ENCODE measurements around the gene GJD3.
"Not testable (repeated sequence)": the region's sequence is repeated elsewhere in the genome, so short reads cannot be mapped to it uniquely, and the experiment has no call there.

The GJD3 gene

DNA sequence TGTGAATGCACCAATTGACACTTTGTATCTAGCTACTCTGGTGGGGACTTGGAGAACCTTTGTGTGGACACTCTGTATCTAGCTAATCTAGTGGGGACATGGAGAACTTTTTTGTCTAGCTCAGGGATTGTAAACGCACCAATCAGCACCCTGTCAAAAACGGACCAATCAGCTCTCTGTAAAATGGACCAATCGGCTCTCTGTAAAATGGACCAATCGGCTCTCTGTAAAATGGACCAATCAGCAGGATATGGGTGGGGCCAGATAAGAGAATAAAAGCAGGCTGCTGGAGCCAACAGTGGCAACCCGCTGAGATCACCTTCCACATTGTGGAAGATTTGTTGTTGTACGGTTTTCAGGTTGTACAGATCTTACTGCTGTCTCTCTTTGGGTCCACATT is 12.0 kb upstream of the GJD3 start:
- not testable (repeated sequence) for DNase-seq (ENCODE audit: low spot score); H3K4me3 Mint-ChIP-seq; H3K27me3 Mint-ChIP-seq (ENCODE audit: low read depth); H3K27ac Mint-ChIP-seq; H3K9me3 Mint-ChIP-seq; H3K36me3 Mint-ChIP-seq (ENCODE audit: low read depth)
- peaks cover 18% of the 10 kb centered on the region for H3K4me1 Mint-ChIP-seq (ENCODE audit: low read depth)

DNA sequence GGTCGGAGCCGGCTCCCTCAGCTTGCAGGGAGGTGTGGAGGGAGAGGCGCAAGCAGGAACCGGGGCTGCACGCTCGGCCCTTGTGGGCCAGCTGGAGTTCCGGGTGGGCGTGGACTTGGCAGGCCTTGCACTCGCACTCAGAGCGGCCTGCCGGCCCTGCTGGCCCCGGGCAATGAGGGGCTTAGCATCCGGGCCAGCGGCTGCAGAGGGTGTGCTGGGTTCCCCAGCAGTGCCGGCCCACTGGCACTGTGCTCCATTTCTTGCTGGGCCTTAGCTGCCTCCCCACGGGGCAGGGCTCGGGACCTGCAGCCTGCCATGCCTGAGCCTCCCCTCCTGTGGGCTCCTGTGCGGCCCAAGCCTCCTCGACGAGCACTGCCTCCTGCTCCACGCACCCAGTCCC is 11.2 kb upstream of the GJD3 start:
- DNase-seq (ENCODE audit: low spot score); H3K4me3 Mint-ChIP-seq; H3K36me3 Mint-ChIP-seq (ENCODE audit: low read depth); H3K27me3 Mint-ChIP-seq (ENCODE audit: low read depth); H3K27ac Mint-ChIP-seq: not testable (repeated sequence)
- Mint-ChIP-seq H3K4me1 (ENCODE audit: low read depth) (peaks cover 23% of the 10 kb centered on the region), H3K9me3 (peaks cover 12% of the 10 kb centered on the region)

DNA sequence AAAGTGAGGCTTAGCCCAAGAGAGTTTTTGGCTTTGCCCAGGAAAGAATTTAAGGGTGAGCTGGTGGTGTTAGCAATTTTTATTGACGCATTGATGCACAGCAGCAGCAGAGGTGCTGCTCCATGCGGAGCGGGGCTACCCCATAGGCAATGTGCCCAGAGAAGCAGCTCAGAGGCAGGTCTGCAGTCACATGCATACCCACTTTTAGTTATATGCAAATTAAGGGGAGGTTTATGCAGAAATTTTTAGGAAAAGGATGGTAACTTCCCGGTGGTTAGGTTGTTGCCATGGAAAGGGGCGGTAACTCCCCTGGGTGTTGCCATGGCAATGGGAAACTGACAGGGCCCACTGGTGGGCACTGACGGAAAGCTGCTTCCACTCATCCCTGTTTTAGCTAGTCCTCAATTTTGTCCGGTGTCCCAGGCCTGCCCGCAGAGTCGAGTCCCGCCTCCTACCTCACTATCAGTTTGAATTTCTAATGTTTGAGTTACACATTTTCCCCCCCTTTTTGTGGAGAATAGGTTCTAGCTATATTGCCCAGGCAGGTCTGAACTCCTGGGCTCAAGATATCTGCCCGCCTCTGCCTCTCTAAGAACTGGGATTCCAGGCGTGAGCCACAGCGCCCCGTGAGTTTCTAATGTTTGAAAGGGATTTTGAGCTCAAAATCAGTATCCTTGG is 10.4 kb upstream of the GJD3 start:
- Mint-ChIP-seq H3K36me3 (ENCODE audit: low read depth) (peaks cover 2% of the 10 kb centered on the region), H3K9me3 (peaks cover 12% of the 10 kb centered on the region), H3K27me3 (ENCODE audit: low read depth) (no peaks in the 10 kb centered on the region), H3K27ac (no peak overlapping the region), H3K4me1 (ENCODE audit: low read depth) (peaks cover 23% of the 10 kb centered on the region), H3K4me3 (no peak overlapping the region)
- DNase-seq (ENCODE audit: low spot score), result no peak

DNA sequence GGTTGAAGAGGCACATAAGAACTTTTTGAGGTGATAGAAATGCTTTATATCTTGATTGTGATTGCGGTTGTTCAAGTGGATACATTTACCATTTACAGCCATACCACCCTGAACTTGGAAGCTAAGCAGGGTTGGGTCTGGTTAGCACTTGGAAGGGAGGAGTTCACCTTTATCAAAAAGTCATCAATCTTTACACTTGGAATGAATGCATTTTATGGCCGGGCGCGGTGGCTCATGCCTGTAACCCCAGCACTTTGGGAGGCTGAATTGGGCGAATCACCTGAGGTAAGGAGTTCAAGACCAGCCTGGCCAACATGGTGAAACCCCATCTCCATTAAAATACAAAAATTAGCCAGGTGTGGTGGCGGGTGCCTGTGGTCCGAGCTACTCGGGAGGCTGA is 9.5 kb upstream of the GJD3 start:
- Mint-ChIP-seq H3K4me1 (ENCODE audit: low read depth) (peaks cover 25% of the 10 kb centered on the region), H3K27ac (no peak overlapping the region), H3K9me3 (peaks cover 12% of the 10 kb centered on the region)

DNA sequence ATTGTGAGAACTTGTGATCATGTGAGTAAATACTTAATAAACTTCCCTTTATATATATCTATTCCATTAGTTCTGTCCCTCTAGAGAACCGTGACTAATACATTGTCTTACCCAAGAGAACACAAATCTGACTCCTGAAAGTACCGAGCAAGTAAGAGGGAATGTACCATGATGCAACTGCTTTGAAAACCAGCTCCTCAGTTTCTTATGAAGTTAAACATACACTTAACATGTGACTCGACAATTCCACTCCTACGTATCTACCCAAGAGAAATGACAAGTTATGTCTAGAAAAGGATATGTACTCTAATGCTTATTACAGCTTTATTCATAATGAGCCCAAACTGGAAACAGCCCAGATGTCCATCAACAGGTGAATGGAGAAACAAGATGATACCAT is 8.8 kb upstream of the GJD3 start:
- Mint-ChIP-seq H3K27ac (no peak overlapping the region), H3K4me3 (no peak overlapping the region)

More for the DNA sequence above, 9.5 kb upstream of the GJD3 start:
- no peak overlapping the region for H3K4me3 Mint-ChIP-seq
- H3K36me3 Mint-ChIP-seq (ENCODE audit: low read depth), result peaks cover 2% of the 10 kb centered on the region
- no peaks in the 10 kb centered on the region for H3K27me3 Mint-ChIP-seq (ENCODE audit: low read depth)
- no peak for DNase-seq (ENCODE audit: low spot score)

DNA sequence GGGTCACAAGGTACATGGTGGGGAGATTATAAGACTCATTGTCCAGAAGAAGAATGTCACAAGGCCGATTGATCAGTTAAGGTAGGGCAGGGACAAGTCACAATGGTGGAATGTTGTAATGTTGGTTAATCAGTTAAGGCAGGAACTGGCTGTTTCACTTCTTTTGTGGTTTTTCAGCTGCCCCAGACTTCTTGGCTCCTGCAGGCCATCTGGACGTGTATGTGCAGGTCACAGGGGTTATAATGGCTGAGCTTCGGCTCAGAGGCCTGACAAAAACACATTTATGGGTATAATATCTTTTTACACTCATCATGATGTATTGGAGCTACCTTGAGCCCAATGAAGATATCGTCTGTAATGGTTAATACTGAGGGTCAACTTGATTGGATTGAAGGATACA is 8.1 kb upstream of the GJD3 start:
- not testable (repeated sequence) for H3K36me3 Mint-ChIP-seq (ENCODE audit: low read depth); H3K27me3 Mint-ChIP-seq (ENCODE audit: low read depth); H3K4me3 Mint-ChIP-seq; DNase-seq (ENCODE audit: low spot score)
- Mint-ChIP-seq H3K9me3 (peaks cover 12% of the 10 kb centered on the region), H3K4me1 (ENCODE audit: low read depth) (peaks cover 26% of the 10 kb centered on the region), H3K27ac (peak overlapping the region; percentile 45)

More for the DNA sequence above, 8.8 kb upstream of the GJD3 start:
- Mint-ChIP-seq H3K27me3 (ENCODE audit: low read depth) (no peaks in the 10 kb centered on the region), H3K9me3 (peaks cover 12% of the 10 kb centered on the region), H3K36me3 (ENCODE audit: low read depth) (peaks cover 2% of the 10 kb centered on the region), H3K4me1 (ENCODE audit: low read depth) (peaks cover 26% of the 10 kb centered on the region)
- DNase-seq (ENCODE audit: low spot score), result no peak

DNA sequence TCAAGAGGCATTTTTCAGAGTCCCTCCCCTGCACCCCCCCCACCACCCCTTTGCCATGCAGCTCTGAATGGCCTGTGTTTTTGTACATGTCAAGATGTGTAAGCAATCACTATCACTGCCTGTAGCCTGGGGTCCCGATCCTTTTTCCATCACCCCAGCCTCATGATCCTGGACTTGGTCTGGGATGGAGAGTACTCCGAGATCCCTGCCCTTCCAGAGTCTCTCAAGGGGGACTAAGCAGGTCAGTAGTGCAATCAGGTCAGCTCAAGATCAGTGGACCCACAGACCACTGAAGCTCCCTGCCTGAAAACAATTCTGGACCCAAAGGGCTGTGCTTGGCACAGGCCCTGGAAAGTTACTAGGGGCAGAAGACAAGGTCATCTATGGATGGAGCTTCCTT is 7.5 kb upstream of the GJD3 start:
- Mint-ChIP-seq H3K27ac (no peak overlapping the region), H3K4me3 (no peak overlapping the region), H3K4me1 (ENCODE audit: low read depth) (peaks cover 24% of the 10 kb centered on the region), H3K27me3 (ENCODE audit: low read depth) (no peaks in the 10 kb centered on the region), H3K9me3 (peaks cover 12% of the 10 kb centered on the region), H3K36me3 (ENCODE audit: low read depth) (peaks cover 2% of the 10 kb centered on the region)
- no peak for DNase-seq (ENCODE audit: low spot score)

DNA sequence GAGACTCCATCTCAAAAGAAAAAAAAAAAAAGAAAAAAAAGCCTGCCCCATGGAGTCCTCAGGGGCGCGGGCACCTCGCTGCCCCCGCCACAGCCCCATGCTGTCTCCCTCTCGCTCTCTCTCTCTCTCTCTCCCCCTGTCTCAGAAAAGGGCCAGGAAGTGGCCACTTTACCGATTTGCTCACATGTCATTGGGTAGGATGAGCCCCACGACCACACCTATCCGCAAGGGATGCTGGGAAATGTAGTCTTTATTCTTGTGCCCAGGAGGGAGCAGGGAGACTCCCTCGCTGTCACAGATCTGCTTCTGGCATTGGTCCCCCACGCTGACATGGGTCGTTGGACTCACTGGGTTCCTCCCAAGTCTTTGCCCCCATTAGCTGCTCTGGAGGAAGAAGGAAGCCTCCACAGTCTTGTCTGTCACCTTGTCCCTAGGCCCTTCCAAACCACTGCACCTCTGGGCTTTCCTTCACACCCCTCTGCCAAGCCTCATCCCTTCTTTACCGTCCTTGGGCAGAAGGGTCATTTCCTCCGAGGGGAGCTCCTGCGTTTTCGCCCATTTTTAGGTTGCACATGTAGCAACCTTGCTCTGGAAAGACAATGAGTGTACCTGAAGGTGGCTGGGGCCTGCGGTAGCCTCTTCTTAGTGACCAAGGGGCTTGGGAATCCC is 6.9 kb upstream of the GJD3 start:
- no peak overlapping the region for H3K4me3 Mint-ChIP-seq
- no peak for DNase-seq (ENCODE audit: low spot score)
- H3K27ac Mint-ChIP-seq, result peak overlapping the region; percentile 11
- no peaks in the 10 kb centered on the region for H3K27me3 Mint-ChIP-seq (ENCODE audit: low read depth)
- peaks cover 18% of the 10 kb centered on the region for H3K4me1 Mint-ChIP-seq (ENCODE audit: low read depth)
- peaks cover 2% of the 10 kb centered on the region for H3K36me3 Mint-ChIP-seq (ENCODE audit: low read depth)
- H3K9me3 Mint-ChIP-seq, result peaks cover 8% of the 10 kb centered on the region

DNA sequence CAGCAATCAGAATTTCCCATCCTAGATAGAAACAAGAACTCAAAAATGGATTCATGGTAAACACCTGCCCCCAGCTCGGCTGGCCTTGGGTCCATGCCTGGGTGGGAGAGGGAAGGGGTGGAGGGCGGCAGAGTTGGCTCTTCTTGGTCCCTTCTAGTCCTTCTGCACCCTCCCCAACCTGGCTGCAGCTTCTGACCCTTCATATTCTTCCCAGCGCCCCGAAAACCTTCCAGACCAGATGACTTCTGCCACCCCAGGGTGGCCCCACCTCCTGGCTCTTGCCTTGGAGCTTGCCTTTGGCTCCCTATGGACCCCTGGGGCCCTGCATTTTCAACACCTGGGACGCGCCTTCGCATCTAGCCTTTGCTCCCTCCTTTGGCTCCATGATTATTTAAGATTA is 5.4 kb upstream of the GJD3 start:
- peaks cover 18% of the 10 kb centered on the region for H3K4me1 Mint-ChIP-seq (ENCODE audit: low read depth)
- peaks cover 2% of the 10 kb centered on the region for H3K36me3 Mint-ChIP-seq (ENCODE audit: low read depth)
- DNase-seq (ENCODE audit: low spot score), result no peak
- no peak overlapping the region for H3K27ac Mint-ChIP-seq
- H3K9me3 Mint-ChIP-seq, result peaks cover 7% of the 10 kb centered on the region
- H3K27me3 Mint-ChIP-seq (ENCODE audit: low read depth), result no peaks in the 10 kb centered on the region
- no peak overlapping the region for H3K4me3 Mint-ChIP-seq

DNA sequence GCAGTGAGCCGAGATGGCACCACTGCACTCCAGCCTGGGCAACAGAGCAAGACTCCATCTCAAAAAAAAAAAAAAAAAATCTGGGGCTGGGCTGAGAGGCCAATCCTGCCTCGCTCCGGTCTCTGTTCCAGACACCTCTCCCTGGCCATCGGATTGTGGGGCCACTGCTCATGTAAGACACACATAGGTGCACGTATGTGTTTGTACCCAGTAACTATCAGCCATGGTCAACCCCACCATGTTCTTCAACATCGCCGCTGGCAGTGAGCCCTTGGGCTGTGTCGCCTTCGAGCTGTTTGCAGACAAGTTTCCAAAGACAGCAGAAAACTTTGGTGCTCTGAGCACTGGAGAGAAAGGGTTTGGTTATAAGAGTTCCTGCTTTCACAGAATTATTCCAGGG is 3.2 kb upstream of the GJD3 start:
- not testable (repeated sequence) for H3K27ac Mint-ChIP-seq; H3K36me3 Mint-ChIP-seq (ENCODE audit: low read depth); H3K4me3 Mint-ChIP-seq; H3K9me3 Mint-ChIP-seq; H3K27me3 Mint-ChIP-seq (ENCODE audit: low read depth); DNase-seq (ENCODE audit: low spot score)
- H3K4me1 Mint-ChIP-seq (ENCODE audit: low read depth), result peaks cover 20% of the 10 kb centered on the region

DNA sequence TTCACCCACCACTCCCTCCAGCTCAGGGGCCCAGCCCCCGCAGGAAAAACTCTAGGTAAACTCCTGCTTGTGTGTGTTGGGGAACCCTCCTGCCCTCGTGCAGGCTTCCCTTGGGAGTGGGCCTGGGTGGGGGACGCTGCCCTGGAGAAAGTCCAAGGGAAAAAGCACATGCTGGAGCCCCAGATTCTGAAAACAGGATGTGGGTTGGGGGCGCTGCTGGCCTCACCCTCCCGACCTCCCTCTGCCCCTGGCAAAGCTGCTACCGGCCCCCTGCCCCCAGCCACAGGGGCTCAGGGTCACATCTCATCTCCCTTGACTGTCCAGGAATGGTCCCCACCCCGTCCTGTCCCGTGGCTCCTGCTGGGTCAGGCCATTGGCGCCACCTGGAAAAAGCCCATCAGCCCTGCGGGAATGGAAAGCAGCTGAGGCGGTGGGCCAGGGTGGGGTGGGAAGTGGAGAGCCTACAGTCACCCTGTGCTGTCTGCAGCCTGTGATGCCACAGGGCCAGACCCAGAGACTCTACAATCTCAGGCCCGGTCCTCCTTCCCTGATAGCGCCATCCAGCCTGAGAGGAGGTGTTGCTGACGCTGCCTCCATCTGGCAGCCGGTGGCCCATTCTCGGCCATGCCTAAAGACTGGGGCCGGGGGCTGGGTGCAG is 2.5 kb upstream of the GJD3 start:
- Mint-ChIP-seq H3K4me3 (no peak overlapping the region), H3K27me3 (ENCODE audit: low read depth) (no peaks in the 10 kb centered on the region), H3K27ac (no peak overlapping the region), H3K9me3 (peaks cover 3% of the 10 kb centered on the region), H3K36me3 (ENCODE audit: low read depth) (peaks cover 2% of the 10 kb centered on the region), H3K4me1 (ENCODE audit: low read depth) (peaks cover 15% of the 10 kb centered on the region)
- no peak for DNase-seq (ENCODE audit: low spot score)

DNA sequence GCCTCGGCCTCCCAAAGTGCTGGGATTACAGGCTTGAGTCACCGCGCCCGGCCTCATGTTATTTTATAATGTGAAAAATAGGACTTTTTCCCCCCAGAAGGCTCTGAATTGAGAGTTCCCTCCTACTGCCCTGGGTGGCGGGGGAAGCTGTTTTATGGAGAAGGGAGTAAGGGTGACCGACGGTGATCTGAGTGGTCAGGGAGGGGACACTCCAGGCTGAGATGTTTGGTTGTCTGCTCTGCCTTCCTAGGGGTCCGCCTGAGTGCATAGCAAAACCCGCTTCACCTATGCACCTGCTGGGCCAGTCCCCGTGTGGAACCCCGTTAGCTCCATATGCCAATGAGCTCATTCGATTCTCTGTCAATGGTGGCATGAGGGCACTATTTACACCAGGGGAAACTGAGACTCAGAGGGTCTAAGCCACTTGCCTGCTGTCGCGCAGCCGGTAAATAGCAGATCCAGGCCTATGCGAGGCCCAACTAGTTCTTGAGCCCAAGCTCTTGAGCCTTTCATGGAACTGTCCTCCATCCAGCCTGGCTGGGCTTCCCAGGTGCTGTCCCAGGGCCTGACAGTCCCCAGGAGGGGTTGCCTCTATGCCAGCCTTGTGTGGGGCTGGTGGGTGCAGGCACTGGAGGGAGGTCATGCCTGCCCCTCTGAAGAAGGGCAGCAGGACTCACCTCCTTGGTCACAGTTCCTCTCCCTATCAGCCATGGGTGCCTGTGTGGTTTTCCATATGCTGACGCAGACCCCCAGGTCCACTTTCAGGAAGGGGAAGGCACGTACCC is 1.7 kb upstream of the GJD3 start:
- Mint-ChIP-seq H3K4me1 (ENCODE audit: low read depth) (peaks cover 14% of the 10 kb centered on the region), H3K4me3 (no peak overlapping the region)

DNA sequence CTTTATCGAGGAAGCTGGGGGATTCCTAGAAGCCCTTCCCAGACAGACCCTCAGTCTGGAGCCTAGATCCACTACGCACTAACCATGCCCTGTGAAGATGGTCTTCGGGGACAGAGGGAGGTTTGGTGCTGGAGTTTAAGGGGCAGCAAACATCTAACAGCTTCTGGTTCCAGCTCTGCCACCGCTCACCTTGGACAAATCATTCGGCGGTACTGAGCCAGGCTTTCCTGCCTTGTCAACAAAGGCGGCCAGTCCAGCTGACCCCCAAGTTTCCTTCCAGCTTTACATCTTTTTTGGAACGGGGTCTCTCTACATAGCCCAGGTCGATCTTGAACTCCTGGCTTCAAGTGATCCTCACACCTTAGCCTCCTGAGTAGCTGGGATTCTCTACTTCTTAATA is 369 bp upstream of the GJD3 start:
- Mint-ChIP-seq H3K27ac (no peak overlapping the region), H3K4me3 (peak overlapping the region; percentile 81), H3K36me3 (ENCODE audit: low read depth) (peaks cover 2% of the 10 kb centered on the region), H3K4me1 (ENCODE audit: low read depth) (peaks cover 14% of the 10 kb centered on the region), H3K27me3 (ENCODE audit: low read depth) (no peaks in the 10 kb centered on the region), H3K9me3 (no peaks in the 10 kb centered on the region)
- DNase-seq (ENCODE audit: low spot score), result no peak

More for the DNA sequence above, 1.7 kb upstream of the GJD3 start:
- Mint-ChIP-seq H3K27ac (no peak overlapping the region), H3K9me3 (peaks cover 1% of the 10 kb centered on the region), H3K36me3 (ENCODE audit: low read depth) (peaks cover 2% of the 10 kb centered on the region), H3K27me3 (ENCODE audit: low read depth) (no peaks in the 10 kb centered on the region)
- DNase-seq (ENCODE audit: low spot score), result no peak

Measured in T-helper 2 cell treated with Interferon-gamma antibody and Interleukin-4, amounts not matched to agents 5 μg/mL and 100 μg/mL, for 36 hours (primary cell).